PC-3 (cell line): ENCODE data around the gene DNM3. TPM values are rescaled to one million over a fixed set of nuclear protein-coding genes. Genes with fewer than 3 reads are reported as not detected.

Experiments
- ATAC-seq: fragments of 200-7000 bp; cut with Tn5 transposase; 2 replicates; pipeline ENCODE4 v1.9.1; 2020; ENCODE audit warnings: mild to moderate bottlenecking, moderate library complexity
- BruUV-seq: library from RNA; stranded (reverse); fragments of 400-500 nt; replicated peaks from 2 replicates; lab custom pipeline; 2021; lab: Mats Ljungman, UMichigan
- CTCF ChIA-PET: fragments of 300-600 bp; sonication (Branson Sonifier 250); formaldehyde crosslinking; loops from one replicate; lab custom pipeline; 2022; ENCODE audit warnings: antibody characterized with exemption; lab: Charles Lee
- POLR2A ChIA-PET: fragments of 300-600 bp; sonication (Branson Sonifier 250); formaldehyde crosslinking; loops from one replicate; lab custom pipeline; 2022; ENCODE audit warnings: antibody characterized with exemption; ENCODE audit not compliant: unreplicated experiment; lab: Charles Lee
- DNase-seq: peaks from one replicate; pipeline ENCODE4 v3.0.0-alpha.2; 2015
- H2AFZ ChIP-seq: fragments of 300-600 bp; sonication (generic); 2 replicates; pipeline ENCODE4 v1.6.0; 2016; ENCODE audit warnings: antibody characterized with exemption, low read length
- H3F3A ChIP-seq: fragments of 300-600 bp; sonication (generic); one replicate; pipeline ENCODE4 v1.6.0; 2017; ENCODE audit warnings: antibody characterized with exemption, low read length, control low read depth, mild to moderate bottlenecking; ENCODE audit not compliant: unreplicated experiment
- H3K27ac ChIP-seq: fragments of 300-600 bp; sonication (generic); 2 replicates; pipeline ENCODE4 v1.5.1; 2016; ENCODE audit warnings: mild to moderate bottlenecking, low read length
- H3K27me3 ChIP-seq: fragments of 300-600 bp; sonication (generic); 2 replicates; pipeline ENCODE4 v1.6.1; 2016; ENCODE audit warnings: low read length, mixed read lengths
- H3K36me3 ChIP-seq: fragments of 300-600 bp; sonication (generic); 2 replicates; pipeline ENCODE4 v1.6.1; 2016; ENCODE audit warnings: low read depth, mixed run types, low read length, mixed read lengths
- H3K4me1 ChIP-seq: fragments of 300-600 bp; sonication (generic); 2 replicates; pipeline ENCODE4 v1.5.1; 2016; ENCODE audit warnings: low read length; ENCODE audit not compliant: insufficient read depth
- H3K4me2 ChIP-seq: fragments of 300-600 bp; sonication (generic); 2 replicates; pipeline ENCODE4 v1.6.0; 2016; ENCODE audit warnings: low read length
- H3K4me3 ChIP-seq: fragments of 300-600 bp; sonication (generic); 2 replicates; pipeline ENCODE4 v1.5.1; 2016; ENCODE audit warnings: mild to moderate bottlenecking, low read length, mixed read lengths
- H3K79me2 ChIP-seq: fragments of 300-600 bp; sonication (generic); 2 replicates; pipeline ENCODE4 v1.6.1; 2017; ENCODE audit warnings: low read length, mixed read lengths
- H3K9ac ChIP-seq: fragments of 300-600 bp; sonication (generic); 2 replicates; pipeline ENCODE4 v1.6.0; 2016; ENCODE audit warnings: mild to moderate bottlenecking, low read length
- H3K9me2 ChIP-seq: fragments of 300-600 bp; sonication (generic); replicated peaks from 2 replicates; pipeline ENCODE4 v1.6.1; 2016; ENCODE audit warnings: mixed run types, low read length, mixed read lengths
- H3K9me3 ChIP-seq: fragments of 300-600 bp; sonication (generic); 2 replicates; pipeline ENCODE4 v1.6.1; 2016; ENCODE audit warnings: low read length, mixed read lengths
- H4K20me1 ChIP-seq: fragments of 300-600 bp; sonication (generic); 2 replicates; pipeline ENCODE4 v1.6.1; 2016; ENCODE audit warnings: low read length, mixed read lengths
- EZH2 ChIP-seq: fragments of 300-600 bp; sonication (generic); IDR thresholded peaks from one replicate; pipeline ENCODE4 v1.6.1; 2017; ENCODE audit warnings: antibody characterized with exemption, mild to moderate bottlenecking, low read length; ENCODE audit not compliant: unreplicated experiment
- EZH2phosphoT487 ChIP-seq: fragments of 300-600 bp; sonication (generic); IDR thresholded peaks from 2 replicates; pipeline ENCODE4 v1.6.1; 2018; ENCODE audit warnings: mild to moderate bottlenecking, antibody characterized with exemption, low read length, borderline replicate concordance
- intact Hi-C: fragments of 100-400 bp; cut with micrococcal nuclease; formaldehyde crosslinking; loops from 2 replicates; pipeline ENCODE4 v1.9.0; 2023
- total RNA-seq: library from RNA; depleted of rRNA; stranded (reverse); fragments of >200 nt; gene quantifications from 2 replicates; pipeline ENCODE4 v1.2.3, GENCODE V29; 2014
- TF ChIP-seq, protein P1 (sequence below): fragments of 300-600 bp; sonication (generic); conservative IDR thresholded peaks from 2 replicates; pipeline ENCODE4 v1.5.1; 2017; ENCODE audit warnings: antibody characterized with exemption, low read depth, mild to moderate bottlenecking, low read length

The DNM3 gene
- total RNA-seq, 1 experiment from 2014 or later, result 0.98 TPM

DNA sequence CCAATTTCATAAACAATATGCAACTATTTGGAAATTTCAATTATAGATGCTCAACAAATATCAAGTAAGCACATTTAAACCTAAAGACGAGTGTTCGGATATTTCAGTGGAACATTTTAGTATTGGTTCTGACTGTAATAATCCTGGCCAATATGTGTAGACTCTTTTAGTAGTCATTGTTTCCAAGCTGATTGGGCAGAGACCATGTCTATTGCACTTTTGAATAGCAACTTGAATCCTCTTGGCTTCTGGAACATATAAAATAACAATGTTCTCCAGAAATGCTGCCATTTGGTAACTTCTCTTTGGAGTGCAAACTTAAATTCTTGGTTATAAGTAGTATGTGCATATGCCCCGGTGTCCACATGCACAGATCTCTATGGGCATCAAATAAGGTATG lies 373.7 kb downstream of the DNM3 start:
- Histone ChIP-seq H3K9ac (no peak overlapping the region), H3K4me1 (no peaks in the 10 kb centered on the region), H4K20me1 (no peaks in the 10 kb centered on the region), H3K4me2 (no peak overlapping the region), H3F3A (no peaks in the 10 kb centered on the region), H3K27me3 (no peaks in the 10 kb centered on the region), H3K79me2 (no peaks in the 10 kb centered on the region), H3K9me2 (no peaks in the 10 kb centered on the region), H2AFZ (no peak overlapping the region), H3K36me3 (no peaks in the 10 kb centered on the region), H3K4me3 (no peak overlapping the region), H3K27ac (no peak overlapping the region), H3K9me3 (no peaks in the 10 kb centered on the region)
- DNase-seq (no peak), ATAC-seq (no peak)
- POLR2A ChIA-PET, result no interaction called here
- intact Hi-C loops, result no loop called here
- TF ChIP-seq EZH2 (no peak), EZH2phosphoT487 (no peak)
- TF ChIP-seq, protein P1, sequence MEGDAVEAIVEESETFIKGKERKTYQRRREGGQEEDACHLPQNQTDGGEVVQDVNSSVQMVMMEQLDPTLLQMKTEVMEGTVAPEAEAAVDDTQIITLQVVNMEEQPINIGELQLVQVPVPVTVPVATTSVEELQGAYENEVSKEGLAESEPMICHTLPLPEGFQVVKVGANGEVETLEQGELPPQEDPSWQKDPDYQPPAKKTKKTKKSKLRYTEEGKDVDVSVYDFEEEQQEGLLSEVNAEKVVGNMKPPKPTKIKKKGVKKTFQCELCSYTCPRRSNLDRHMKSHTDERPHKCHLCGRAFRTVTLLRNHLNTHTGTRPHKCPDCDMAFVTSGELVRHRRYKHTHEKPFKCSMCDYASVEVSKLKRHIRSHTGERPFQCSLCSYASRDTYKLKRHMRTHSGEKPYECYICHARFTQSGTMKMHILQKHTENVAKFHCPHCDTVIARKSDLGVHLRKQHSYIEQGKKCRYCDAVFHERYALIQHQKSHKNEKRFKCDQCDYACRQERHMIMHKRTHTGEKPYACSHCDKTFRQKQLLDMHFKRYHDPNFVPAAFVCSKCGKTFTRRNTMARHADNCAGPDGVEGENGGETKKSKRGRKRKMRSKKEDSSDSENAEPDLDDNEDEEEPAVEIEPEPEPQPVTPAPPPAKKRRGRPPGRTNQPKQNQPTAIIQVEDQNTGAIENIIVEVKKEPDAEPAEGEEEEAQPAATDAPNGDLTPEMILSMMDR, result no peak
- BruUV-seq, result no TSS peak
- CTCF ChIA-PET, result no interaction called here

DNA sequence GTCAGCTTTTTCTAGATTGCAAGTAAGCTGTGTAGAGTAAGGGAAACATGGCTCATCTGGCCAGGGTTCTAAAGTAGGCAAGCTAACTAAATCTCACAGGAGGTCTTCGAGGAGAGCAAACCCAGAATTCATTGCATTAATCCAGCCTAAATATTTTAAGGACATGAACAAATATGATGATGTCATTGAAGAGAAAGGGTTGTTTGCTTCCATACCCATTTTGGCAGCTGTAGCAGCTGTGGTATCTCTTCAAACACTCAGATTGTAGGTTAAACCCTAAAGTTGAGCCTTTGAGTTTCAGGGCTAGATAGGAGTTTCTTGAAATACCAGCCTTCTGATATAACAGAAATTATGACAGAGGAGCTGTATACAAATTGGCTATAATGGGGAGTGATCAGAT lies 378.7 kb downstream of the DNM3 start:
- CTCF ChIA-PET, result no interaction called here
- H3K4me1 ChIP-seq, result no peaks in the 10 kb centered on the region

DNA sequence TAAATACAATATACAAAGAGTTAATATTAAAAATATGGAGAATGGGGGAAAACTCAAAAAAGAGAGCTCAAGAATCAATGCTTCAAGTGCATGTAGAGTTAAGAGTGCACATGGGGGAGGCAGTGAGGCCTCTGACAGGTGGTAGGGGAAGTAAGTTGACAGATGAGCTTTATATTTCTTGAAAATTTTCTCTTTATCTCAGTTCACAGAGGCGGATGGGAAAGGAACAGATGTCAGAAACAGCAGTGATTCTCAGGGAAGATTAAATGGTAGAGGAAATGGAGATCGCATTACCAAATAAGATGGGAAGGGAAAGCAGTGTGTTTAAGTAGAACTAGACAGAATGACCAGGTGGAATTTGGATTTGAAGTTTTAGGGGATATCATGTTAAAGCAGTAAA lies 379.1 kb downstream of the DNM3 start:
- no TSS peak for BruUV-seq
- Histone ChIP-seq H3K9ac (no peak overlapping the region), H3K4me3 (no peak overlapping the region), H3K36me3 (no peaks in the 10 kb centered on the region), H3F3A (no peaks in the 10 kb centered on the region), H3K27me3 (no peaks in the 10 kb centered on the region), H3K4me1 (no peaks in the 10 kb centered on the region), H3K4me2 (no peak overlapping the region), H2AFZ (no peak overlapping the region), H3K9me2 (no peaks in the 10 kb centered on the region), H3K9me3 (no peaks in the 10 kb centered on the region), H4K20me1 (no peaks in the 10 kb centered on the region), H3K79me2 (no peaks in the 10 kb centered on the region), H3K27ac (no peak overlapping the region)
- CTCF ChIA-PET, result no interaction called here
- POLR2A ChIA-PET, result no interaction called here
- TF ChIP-seq EZH2phosphoT487, result no peak
- TF ChIP-seq, protein P1, result no peak
- TF ChIP-seq EZH2, result no peak
- ATAC-seq (no peak), DNase-seq (no peak)
- intact Hi-C loops, result no loop called here

More for the DNA sequence above, 378.7 kb downstream of the DNM3 start:
- H4K20me1 ChIP-seq, result no peaks in the 10 kb centered on the region
- no peaks in the 10 kb centered on the region for H3K9me2 ChIP-seq
- H3K4me2 ChIP-seq, result no peak overlapping the region
- intact Hi-C loops, result no loop called here
- H3K79me2 ChIP-seq, result no peaks in the 10 kb centered on the region
- DNase-seq (no peak), ATAC-seq (no peak)
- H3K36me3 ChIP-seq, result no peaks in the 10 kb centered on the region
- POLR2A ChIA-PET, result no interaction called here
- no peaks in the 10 kb centered on the region for H3K9me3 ChIP-seq
- H3K27me3 ChIP-seq, result no peaks in the 10 kb centered on the region
- BruUV-seq, result no TSS peak
- no peak overlapping the region for H3K4me3 ChIP-seq
- H2AFZ ChIP-seq, result no peak overlapping the region
- H3K9ac ChIP-seq, result no peak overlapping the region
- no peaks in the 10 kb centered on the region for H3F3A ChIP-seq
- no peak for TF ChIP-seq EZH2
- no peak for TF ChIP-seq EZH2phosphoT487
- TF ChIP-seq, protein P1, result no peak
- no peak overlapping the region for H3K27ac ChIP-seq
